Measurements from ENCODE around the gene ITGB3. TPM values are rescaled to one million over a fixed set of nuclear protein-coding genes. Genes with fewer than 3 reads are reported as not detected.

Gene ITGB3
- total and polyA plus RNA-seq, 2 donors from 2014 or later: 7.1 to 88.8 TPM

- Histone ChIP-seq H3K36me3 (ENCODE audit: control insufficient read depth in 2 of 3, insufficient read depth in 3 of 3, low read length in 3 of 3) (no peaks in the 10 kb centered on the region), H3K9me3 (ENCODE audit: control insufficient read depth in 2 of 3, insufficient read depth in 1 of 3, low read length in 3 of 3) (no peaks in the 10 kb centered on the region), H3K27me3 (ENCODE audit: control insufficient read depth, insufficient read depth, low read length) (no peaks in the 10 kb centered on the region), H3K9ac (ENCODE audit: low read length in 3 of 3) (no peak overlapping the region), H3K4me3 (ENCODE audit: low read length in 3 of 3) (no peak overlapping the region), H3K4me1 (ENCODE audit: control insufficient read depth in 2 of 3, insufficient read depth in 2 of 3, low read depth in 1 of 3, low read length in 3 of 3) (peaks cover 0 to 15% (median 12%) of the 10 kb centered on the region in 3 donors), H3K27ac (ENCODE audit: low read depth in 2 of 2, low read length in 2 of 2) (no peak overlapping the region)
- DNase-seq: no peak
- TF ChIP-seq CTCF (IDR thresholded peaks at IDR 0.05; ENCODE audit: borderline replicate concordance, extremely low read depth, insufficient read depth): no peak
- FAIRE-seq: no peak
- intact Hi-C loops (cut with DNase I): no loop called here
Measured at GRCh38 chr17:47235923-47236322, 17.7 kb upstream of the ITGB3 start.

GRCh38 chr17:47237841-47238240, 15.8 kb upstream of the ITGB3 start:
- Histone ChIP-seq H3K9me3 (ENCODE audit: control insufficient read depth in 2 of 3, insufficient read depth in 1 of 3, low read length in 3 of 3) (no peaks in the 10 kb centered on the region), H3K27ac (ENCODE audit: low read depth in 2 of 2, low read length in 2 of 2) (no peak overlapping the region), H3K27me3 (ENCODE audit: control insufficient read depth, insufficient read depth, low read length) (no peaks in the 10 kb centered on the region), H3K4me3 (ENCODE audit: low read length in 3 of 3) (no peak overlapping the region), H3K4me1 (ENCODE audit: control insufficient read depth in 2 of 3, insufficient read depth in 2 of 3, low read depth in 1 of 3, low read length in 3 of 3) (peaks cover 0 to 12% (median 11%) of the 10 kb centered on the region in 3 donors), H3K9ac (ENCODE audit: low read length in 3 of 3) (no peak overlapping the region), H3K36me3 (ENCODE audit: control insufficient read depth in 2 of 3, insufficient read depth in 3 of 3, low read length in 3 of 3) (no peaks in the 10 kb centered on the region)
- no peak for TF ChIP-seq CTCF (IDR thresholded peaks at IDR 0.05; ENCODE audit: borderline replicate concordance, extremely low read depth, insufficient read depth)
- FAIRE-seq (no peak), DNase-seq (no peak)
- intact Hi-C loops (cut with DNase I): no loop called here

GRCh38 chr17:47238321-47239010, 15.2 kb upstream of the ITGB3 start:
- Histone ChIP-seq H3K4me1 (ENCODE audit: control insufficient read depth in 2 of 3, insufficient read depth in 2 of 3, low read depth in 1 of 3, low read length in 3 of 3) (peaks cover 0 to 12% (median 11%) of the 10 kb centered on the region in 3 donors), H3K36me3 (ENCODE audit: control insufficient read depth in 2 of 3, insufficient read depth in 3 of 3, low read length in 3 of 3) (no peaks in the 10 kb centered on the region), H3K27ac (ENCODE audit: low read depth in 2 of 2, low read length in 2 of 2) (no peak overlapping the region), H3K9me3 (ENCODE audit: control insufficient read depth in 2 of 3, insufficient read depth in 1 of 3, low read length in 3 of 3) (no peaks in the 10 kb centered on the region), H3K9ac (ENCODE audit: low read length in 3 of 3) (no peak overlapping the region), H3K4me3 (ENCODE audit: low read length in 3 of 3) (no peak overlapping the region), H3K27me3 (ENCODE audit: control insufficient read depth, insufficient read depth, low read length) (no peaks in the 10 kb centered on the region)
- intact Hi-C loops (cut with DNase I): no loop called here
- DNase-seq: no peak
- no peak for FAIRE-seq
- TF ChIP-seq CTCF (IDR thresholded peaks at IDR 0.05; ENCODE audit: borderline replicate concordance, extremely low read depth, insufficient read depth): no peak

DNA sequence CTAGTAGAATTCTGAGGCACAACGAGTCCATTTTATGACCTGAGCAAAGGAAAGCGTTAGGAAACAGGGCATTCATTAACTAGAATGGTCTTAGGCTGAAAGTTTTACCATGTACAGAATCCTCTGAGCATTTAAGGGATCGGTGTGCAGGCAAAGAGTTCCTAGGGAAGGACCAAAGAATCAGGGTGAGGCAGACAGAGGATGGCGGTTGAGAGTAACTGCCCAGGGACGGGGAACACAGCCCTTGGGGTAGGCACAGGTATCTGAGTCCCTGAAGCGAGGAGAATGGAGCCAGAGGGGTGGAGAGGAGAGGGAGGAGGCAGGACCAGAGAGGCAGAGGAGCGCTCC, 14.0 kb upstream of the ITGB3 start:
- TF ChIP-seq CTCF (IDR thresholded peaks at IDR 0.05; ENCODE audit: borderline replicate concordance, extremely low read depth, insufficient read depth): no peak
- peak overlapping the region; percentile 73 to 85 for H3K27ac ChIP-seq (ENCODE audit: low read depth in 2 of 2, low read length in 2 of 2)
- intact Hi-C loops (cut with DNase I): no loop called here
- H3K4me1 ChIP-seq (ENCODE audit: control insufficient read depth in 2 of 3, insufficient read depth in 2 of 3, low read depth in 1 of 3, low read length in 3 of 3): peaks cover 0 to 12% (median 11%) of the 10 kb centered on the region in 3 donors
- peak in 2 of 5 donors; percentile 43 to 48 for DNase-seq
- H3K27me3 ChIP-seq (ENCODE audit: control insufficient read depth, insufficient read depth, low read length): no peaks in the 10 kb centered on the region
- H3K9me3 ChIP-seq (ENCODE audit: control insufficient read depth in 2 of 3, insufficient read depth in 1 of 3, low read length in 3 of 3): no peaks in the 10 kb centered on the region
- H3K9ac ChIP-seq (ENCODE audit: low read length in 3 of 3): no peak overlapping the region
- H3K36me3 ChIP-seq (ENCODE audit: control insufficient read depth in 2 of 3, insufficient read depth in 3 of 3, low read length in 3 of 3): no peaks in the 10 kb centered on the region
- no peak overlapping the region for H3K4me3 ChIP-seq (ENCODE audit: low read length in 3 of 3)
- FAIRE-seq: no peak

Data from kidney (tissue), 14 donors.